ENCODE measurements around the gene SCARB2. TPM values are rescaled to one million over a fixed set of nuclear protein-coding genes. Genes with fewer than 3 reads are reported as not detected.
"Not testable (repeated sequence)": the region's sequence is repeated elsewhere in the genome, so short reads cannot be mapped to it uniquely, and the experiment has no call there.

Gene SCARB2, protein sequence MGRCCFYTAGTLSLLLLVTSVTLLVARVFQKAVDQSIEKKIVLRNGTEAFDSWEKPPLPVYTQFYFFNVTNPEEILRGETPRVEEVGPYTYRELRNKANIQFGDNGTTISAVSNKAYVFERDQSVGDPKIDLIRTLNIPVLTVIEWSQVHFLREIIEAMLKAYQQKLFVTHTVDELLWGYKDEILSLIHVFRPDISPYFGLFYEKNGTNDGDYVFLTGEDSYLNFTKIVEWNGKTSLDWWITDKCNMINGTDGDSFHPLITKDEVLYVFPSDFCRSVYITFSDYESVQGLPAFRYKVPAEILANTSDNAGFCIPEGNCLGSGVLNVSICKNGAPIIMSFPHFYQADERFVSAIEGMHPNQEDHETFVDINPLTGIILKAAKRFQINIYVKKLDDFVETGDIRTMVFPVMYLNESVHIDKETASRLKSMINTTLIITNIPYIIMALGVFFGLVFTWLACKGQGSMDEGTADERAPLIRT
- polyA plus RNA-seq (ENCODE audit: low read depth in 6 of 6): 10 to 100 TPM in 5 of 6 donors, 1 to 10 TPM in 1; 8.7 to 17.2 (median 15.6) TPM

DNA sequence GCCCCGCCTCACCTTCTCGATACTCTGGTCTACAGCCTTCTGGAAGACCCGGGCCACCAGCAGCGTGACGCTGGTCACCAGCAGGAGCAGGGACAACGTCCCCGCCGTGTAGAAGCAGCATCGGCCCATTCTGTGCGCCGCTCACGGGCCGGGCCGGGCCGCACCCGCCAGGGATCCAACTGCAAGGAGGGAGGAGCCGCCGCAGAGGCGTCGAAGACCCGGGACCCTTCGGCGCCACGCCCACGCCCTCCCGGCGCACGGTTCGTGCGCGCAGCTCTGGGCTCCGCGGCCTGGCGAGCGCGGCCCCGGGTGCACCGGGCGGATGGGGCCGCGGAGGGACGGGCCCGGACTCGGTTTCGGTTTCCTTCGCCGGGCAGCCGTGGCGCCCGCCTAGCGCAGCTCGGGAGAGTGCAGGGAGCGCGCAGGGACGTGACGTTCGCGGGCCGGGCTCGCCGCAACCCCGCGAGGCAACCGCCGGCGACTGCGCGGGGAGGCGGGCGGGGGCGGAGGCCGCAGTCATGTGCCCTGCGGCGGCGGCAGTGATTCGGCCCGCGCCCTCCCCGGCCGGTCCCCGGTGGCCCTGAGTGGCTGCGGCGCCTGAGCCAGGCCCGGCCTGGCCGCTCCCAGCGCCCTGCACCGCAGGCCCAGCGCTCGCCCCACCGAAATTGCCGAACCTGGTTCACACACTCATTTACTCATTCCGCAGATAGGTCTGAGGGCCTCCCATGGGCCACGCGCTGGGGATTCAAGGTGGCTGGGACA lies at the start of gene SCARB2:
TSS of gene SCARB2 (minus strand) at position 410 of the 762 bp plus-strand sequence. CDS start at position 129, 281 bp downstream.
- Mint-ChIP-seq H3K4me3 (peak within 1 kb of the TSS; percentile 86 to 98 (median 92)), H3K27me3 (no peaks in the 10 kb centered on the region), H3K4me1 (peaks cover 42 to 61% (median 49%) of the 10 kb centered on the region in 3 donors), H3K9me3 (peaks cover 0 to 4% (median 0%) of the 10 kb centered on the region in 7 donors), H3K36me3 (no peaks in the 10 kb centered on the region), H3K27ac (peak within 1 kb of the TSS; percentile 95 to 99 (median 98))
- DNase-seq (peak; percentile 87), ATAC-seq (ENCODE audit: low read depth in 2 of 2) (peak; percentile 68 to 70)

DNA sequence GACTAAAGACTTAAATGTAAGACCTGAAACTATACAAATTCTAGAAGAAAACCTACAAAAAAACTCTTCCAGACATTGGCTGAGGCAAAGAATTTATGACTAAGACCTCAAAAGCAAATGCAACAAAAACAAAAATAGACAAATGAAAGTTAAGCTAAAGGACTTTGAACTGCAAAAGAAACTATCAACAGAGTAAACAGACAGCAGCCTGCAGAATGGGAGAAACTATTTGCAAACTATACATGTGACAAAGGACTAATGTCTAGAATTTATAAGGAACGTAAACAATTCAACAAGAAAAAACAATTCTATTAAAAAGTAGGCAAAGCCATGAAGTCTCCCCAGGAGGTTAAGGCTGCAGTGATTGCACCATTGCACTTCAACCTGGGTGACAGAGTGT lies 46.9 kb upstream of the SCARB2 start:
- Mint-ChIP-seq H3K4me3 (no peak overlapping the region), H3K27me3 (peaks cover 12 to 34% (median 16%) of the 10 kb centered on the region in 3 donors), H3K27ac (no peak overlapping the region), H3K4me1 (no peaks in the 10 kb centered on the region), H3K9me3 (peaks cover 0 to 6% (median 0%) of the 10 kb centered on the region in 7 donors), H3K36me3 (no peaks in the 10 kb centered on the region)
- DNase-seq (no peak), ATAC-seq (ENCODE audit: low read depth in 2 of 2) (no peak)

DNA sequence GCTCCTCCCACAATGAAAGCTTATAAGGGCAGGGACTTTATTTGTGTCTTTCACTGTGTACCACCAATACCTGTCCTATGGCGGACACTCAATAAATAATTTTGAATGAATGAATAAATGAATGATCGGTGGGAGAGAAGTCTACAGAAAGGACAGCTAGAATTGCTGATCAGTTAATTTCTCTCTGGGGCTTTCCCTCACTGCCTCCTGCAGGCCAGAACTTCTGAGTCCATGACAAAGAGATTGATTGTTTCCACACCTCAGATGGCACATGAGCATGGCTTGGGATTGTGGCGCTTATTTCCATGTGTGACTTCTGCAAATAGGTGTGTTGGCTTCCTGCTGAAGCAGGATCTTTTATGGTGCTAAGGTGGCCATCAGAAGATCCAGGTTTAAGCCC lies 44.2 kb upstream of the SCARB2 start:
- Mint-ChIP-seq H3K27ac (no peak overlapping the region), H3K27me3 (peaks cover 28 to 59% (median 40%) of the 10 kb centered on the region in 3 donors)
- DNase-seq: no peak

DNA sequence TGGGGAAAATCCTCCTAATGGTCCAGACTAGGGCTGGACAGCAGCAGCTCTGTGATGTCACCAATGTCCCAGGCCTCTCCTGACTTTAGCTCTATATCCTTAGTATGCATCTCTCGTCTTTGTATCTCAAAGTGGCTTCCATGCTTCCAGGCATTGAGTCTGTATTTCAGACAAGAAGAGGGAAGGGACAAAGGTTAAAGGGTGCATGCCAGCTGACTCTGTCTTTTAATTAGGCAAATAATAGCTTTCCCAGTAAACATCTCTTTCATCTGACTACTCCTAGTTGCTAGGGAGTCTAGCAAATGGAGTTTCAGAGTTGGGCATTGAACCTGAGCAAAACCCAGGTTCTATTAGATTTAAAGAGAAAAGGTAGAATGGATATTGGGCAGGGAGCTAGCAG lies 43.3 kb upstream of the SCARB2 start:
- Mint-ChIP-seq H3K27ac (no peak overlapping the region), H3K4me1 (peaks cover 0 to under 1% (median 0%) of the 10 kb centered on the region in 3 donors), H3K9me3 (peaks cover 0 to 6% (median 0%) of the 10 kb centered on the region in 7 donors), H3K27me3 (peaks cover 32 to 68% (median 49%) of the 10 kb centered on the region in 3 donors), H3K4me3 (no peak overlapping the region), H3K36me3 (no peaks in the 10 kb centered on the region)
- DNase-seq: no peak
- no peak for ATAC-seq (ENCODE audit: low read depth in 2 of 2)

More for the DNA sequence above, 44.2 kb upstream of the SCARB2 start:
- no peaks in the 10 kb centered on the region for H3K4me1 Mint-ChIP-seq
- H3K9me3 Mint-ChIP-seq: peaks cover 0 to 6% (median 0%) of the 10 kb centered on the region in 7 donors
- H3K4me3 Mint-ChIP-seq: no peak overlapping the region
- H3K36me3 Mint-ChIP-seq: no peaks in the 10 kb centered on the region
- no peak for ATAC-seq (ENCODE audit: low read depth in 2 of 2)

DNA sequence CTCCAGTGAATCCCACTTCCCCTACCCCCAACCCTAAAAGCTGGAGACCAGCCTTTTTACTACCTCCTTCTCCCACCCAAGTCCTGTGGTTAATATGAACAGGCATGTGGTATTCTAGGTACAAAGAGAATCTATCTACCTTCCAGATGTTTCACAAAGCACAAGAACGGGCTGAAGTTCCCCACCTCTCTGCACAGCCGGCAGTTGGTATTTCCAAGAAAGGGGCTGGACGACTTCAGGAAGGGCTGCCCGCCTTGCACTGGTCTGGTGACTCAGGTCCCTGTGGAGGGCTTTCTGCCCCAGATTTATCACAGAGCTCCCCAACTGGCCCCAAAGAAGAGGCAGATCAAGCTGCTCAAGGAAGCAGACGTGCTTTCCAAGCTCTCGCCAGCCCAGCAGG lies 42.4 kb upstream of the SCARB2 start:
- Mint-ChIP-seq H3K4me3 (no peak overlapping the region), H3K27me3 (peaks cover 35 to 76% (median 58%) of the 10 kb centered on the region in 3 donors)
- ATAC-seq (ENCODE audit: low read depth in 2 of 2): no peak

DNA sequence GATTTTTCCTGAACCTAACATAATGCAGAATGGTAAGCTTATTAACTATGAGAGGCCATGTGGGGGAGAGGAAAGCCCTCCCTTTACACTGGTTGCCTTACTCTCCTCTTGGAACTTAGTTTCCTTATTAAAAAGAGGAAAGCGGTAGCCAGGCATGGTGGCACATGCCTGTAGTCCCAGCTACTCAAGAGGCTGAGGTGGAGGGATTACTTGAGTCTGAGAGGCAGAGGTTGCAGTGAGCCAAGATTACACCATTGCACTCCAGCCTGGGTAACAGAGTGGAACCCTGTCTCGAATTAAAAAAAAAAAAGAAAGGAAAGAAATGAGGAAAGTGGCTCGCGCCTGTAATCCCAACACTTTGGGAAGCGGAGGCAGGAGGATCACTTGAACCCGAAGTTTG lies 39.9 kb upstream of the SCARB2 start:
- DNase-seq (no peak), ATAC-seq (ENCODE audit: low read depth in 2 of 2) (no peak)
- no peaks in the 10 kb centered on the region for H3K36me3 Mint-ChIP-seq
- H3K4me1 Mint-ChIP-seq: peaks cover 6 to 9% (median 9%) of the 10 kb centered on the region in 3 donors
- no peak overlapping the region for H3K4me3 Mint-ChIP-seq
- H3K9me3 Mint-ChIP-seq: peaks cover 0 to 2% (median 0%) of the 10 kb centered on the region in 7 donors
- H3K27ac Mint-ChIP-seq: no peak overlapping the region
- H3K27me3 Mint-ChIP-seq: peaks cover 53 to 90% (median 83%) of the 10 kb centered on the region in 3 donors

More for the DNA sequence above, 42.4 kb upstream of the SCARB2 start:
- no peak for DNase-seq
- Mint-ChIP-seq H3K36me3 (no peaks in the 10 kb centered on the region), H3K4me1 (peaks cover 5 to 7% (median 6%) of the 10 kb centered on the region in 3 donors), H3K9me3 (peaks cover 0 to 6% (median 0%) of the 10 kb centered on the region in 7 donors), H3K27ac (no peak overlapping the region)

DNA sequence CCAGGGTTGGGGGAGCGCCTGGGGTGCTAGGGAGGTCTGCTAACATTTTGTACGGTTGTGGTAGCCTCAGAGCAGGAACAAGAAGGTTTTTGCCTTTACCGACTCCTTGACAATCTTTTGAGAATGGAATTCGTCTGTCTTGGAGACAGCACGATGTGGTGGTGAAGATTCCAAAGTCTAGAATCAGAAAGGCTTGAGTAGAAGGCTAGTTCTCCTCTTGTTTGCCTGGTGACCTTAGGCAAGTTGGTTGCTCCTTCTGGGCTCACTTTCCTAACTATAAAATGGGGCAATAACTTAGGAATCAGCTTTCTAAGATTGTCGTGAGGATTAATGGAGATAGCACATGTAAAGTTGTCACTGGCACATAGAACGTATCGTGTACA lies 38.6 kb upstream of the SCARB2 start:
- DNase-seq (no peak), ATAC-seq (ENCODE audit: low read depth in 2 of 2) (no peak)
- Mint-ChIP-seq H3K4me1 (peaks cover 6 to 9% (median 9%) of the 10 kb centered on the region in 3 donors), H3K9me3 (peaks cover 0 to 2% (median 0%) of the 10 kb centered on the region in 7 donors), H3K27ac (peak overlapping the region in 1 of 6 donors; percentile 66), H3K27me3 (peaks cover 52 to 80% (median 78%) of the 10 kb centered on the region in 3 donors), H3K36me3 (no peaks in the 10 kb centered on the region), H3K4me3 (peak overlapping the region in 5 of 8 donors; percentile 9 to 76 (median 67))

DNA sequence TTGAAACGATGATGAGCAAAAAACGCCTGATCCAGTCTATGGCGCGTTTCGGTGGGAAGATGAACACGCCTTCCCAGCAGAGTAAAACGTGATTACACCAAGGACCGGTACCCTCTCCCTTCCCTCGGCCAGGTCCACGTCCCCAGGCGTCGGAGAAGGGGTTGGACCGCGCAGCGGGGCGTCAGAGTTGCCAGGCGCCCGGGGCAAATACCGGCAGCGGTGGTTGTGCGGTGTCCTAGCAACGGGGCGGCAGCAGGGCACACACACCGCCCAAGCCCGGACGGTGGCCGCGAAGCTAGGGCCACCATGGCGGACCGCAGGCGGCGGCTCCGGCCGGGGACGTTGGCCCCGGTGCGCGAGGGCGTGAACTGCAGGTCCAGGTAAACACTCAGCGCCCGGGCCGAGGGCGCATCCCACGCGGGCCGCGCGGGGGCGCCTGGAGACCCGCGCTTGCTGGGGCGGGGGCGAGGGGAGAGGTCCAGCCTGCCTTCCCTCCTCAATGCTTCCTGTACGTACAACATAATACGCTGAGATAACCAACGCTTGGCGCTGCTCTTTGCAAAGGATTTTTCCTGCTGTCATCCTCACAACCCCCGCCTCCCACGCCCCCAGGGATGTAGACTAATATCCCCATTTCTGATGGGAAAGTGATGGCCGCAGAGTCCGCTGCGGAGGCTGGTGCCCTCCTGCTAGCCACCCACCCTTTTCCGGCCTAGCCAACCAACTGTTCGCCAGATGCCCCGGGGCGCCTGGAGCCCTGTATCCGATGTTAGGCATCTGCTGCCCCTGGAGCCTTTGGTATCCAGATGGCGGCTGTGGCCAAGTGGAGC lies 38.0 kb upstream of the SCARB2 start, which contains the start of gene FAM47E:
TSS of gene FAM47E (plus strand) at position 281 of the 830 bp plus-strand sequence. CDS start at position 307, 26 bp downstream.
- Mint-ChIP-seq H3K4me1 (peaks cover 6 to 9% (median 9%) of the 10 kb centered on the region in 3 donors), H3K27me3 (peaks cover 52 to 85% (median 72%) of the 10 kb centered on the region in 3 donors), H3K27ac (peak within 1 kb of the TSS in 4 of 6 donors; percentile 17 to 83 (median 70)), H3K36me3 (no peaks in the 10 kb centered on the region), H3K9me3 (peaks cover 0 to 2% (median 0%) of the 10 kb centered on the region in 7 donors), H3K4me3 (peak within 1 kb of the TSS; percentile 52 to 90 (median 86))
- DNase-seq (peak; percentile 29), ATAC-seq (ENCODE audit: low read depth in 2 of 2) (peak; percentile 91 to 93)

DNA sequence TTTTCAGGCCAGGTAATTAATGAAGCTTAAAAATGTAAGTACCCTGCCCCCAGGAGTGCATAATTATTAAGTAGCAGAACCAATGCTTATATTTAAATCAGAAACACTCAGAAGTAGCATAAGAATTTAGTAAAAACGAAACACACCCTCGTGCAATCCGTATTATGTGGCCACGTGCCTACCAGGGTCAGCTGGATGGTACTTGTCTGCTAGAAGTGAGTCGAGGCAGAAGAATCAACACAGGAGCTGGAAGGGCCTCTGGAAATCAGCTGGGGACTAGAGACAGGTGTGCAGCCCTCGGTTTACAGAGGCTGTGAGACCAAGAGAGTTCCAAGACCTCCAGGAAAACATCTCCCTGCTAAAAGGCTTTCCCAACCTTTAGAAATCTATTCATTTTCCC lies 37.3 kb upstream of the SCARB2 start:
- peaks cover 56 to 84% (median 66%) of the 10 kb centered on the region in 3 donors for H3K27me3 Mint-ChIP-seq
- peaks cover 6 to 9% (median 9%) of the 10 kb centered on the region in 3 donors for H3K4me1 Mint-ChIP-seq
- H3K27ac Mint-ChIP-seq: peak overlapping the region in 4 of 6 donors; percentile 17 to 83 (median 50)
- H3K4me3 Mint-ChIP-seq: peak overlapping the region in 7 of 8 donors; percentile 52 to 90 (median 84)
- peak in 1 of 2 donors; percentile 17 for ATAC-seq (ENCODE audit: low read depth in 2 of 2)
- no peaks in the 10 kb centered on the region for H3K36me3 Mint-ChIP-seq
- H3K9me3 Mint-ChIP-seq: peaks cover 0 to 2% (median 0%) of the 10 kb centered on the region in 7 donors
- no peak for DNase-seq

DNA sequence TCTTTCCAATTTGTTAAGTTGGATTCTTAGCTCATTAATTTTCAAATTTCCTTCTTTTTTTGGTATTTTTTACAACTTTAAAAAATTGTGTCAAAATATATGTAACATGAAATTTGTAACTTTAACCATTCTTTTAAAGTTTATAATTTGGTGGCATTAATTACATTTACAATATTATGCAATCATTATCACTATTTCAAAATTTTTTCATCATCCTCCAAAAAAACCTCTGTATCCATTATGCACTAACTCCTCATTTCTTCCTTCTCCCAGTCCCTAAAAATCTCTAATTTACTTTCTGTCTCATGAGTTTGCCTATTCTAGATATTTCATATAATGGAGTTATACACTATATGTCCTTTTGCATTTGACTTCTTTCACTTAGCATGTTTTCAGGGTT lies 33.2 kb upstream of the SCARB2 start:
- no peak overlapping the region for H3K4me3 Mint-ChIP-seq
- DNase-seq (no peak), ATAC-seq (ENCODE audit: low read depth in 2 of 2) (no peak)
- peaks cover 34 to 61% (median 34%) of the 10 kb centered on the region in 3 donors for H3K27me3 Mint-ChIP-seq
- H3K4me1 Mint-ChIP-seq: peaks cover 6 to 9% (median 8%) of the 10 kb centered on the region in 3 donors
- no peaks in the 10 kb centered on the region for H3K36me3 Mint-ChIP-seq
- H3K27ac Mint-ChIP-seq: peak overlapping the region in 1 of 6 donors; percentile 21
- peaks cover 0 to 15% (median 3%) of the 10 kb centered on the region in 7 donors for H3K9me3 Mint-ChIP-seq

DNA sequence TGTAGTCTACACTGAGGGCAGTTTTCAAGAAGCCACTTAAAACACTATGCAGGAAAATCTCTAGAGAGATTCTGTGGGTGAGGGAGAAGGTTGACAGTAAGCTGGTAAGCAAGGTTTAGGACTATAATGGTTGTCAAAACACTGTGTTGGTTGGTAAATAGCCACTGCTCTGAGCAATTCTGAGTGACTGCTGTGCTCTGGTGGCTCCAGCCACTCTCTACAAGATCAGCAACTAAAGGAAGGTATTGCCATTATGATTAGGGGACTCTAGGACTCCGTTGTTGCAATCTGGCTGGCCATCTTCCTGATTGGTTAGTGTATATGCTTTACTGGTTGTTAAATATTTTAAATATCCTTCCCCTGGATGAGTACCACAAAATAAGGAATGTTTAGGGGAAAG lies 32.4 kb upstream of the SCARB2 start:
- no peak overlapping the region for H3K27ac Mint-ChIP-seq
- H3K4me3 Mint-ChIP-seq: no peak overlapping the region
- peaks cover under 1 to 22% (median 4%) of the 10 kb centered on the region in 7 donors for H3K9me3 Mint-ChIP-seq
- H3K4me1 Mint-ChIP-seq: peaks cover 2 to 3% (median 2%) of the 10 kb centered on the region in 3 donors
- ATAC-seq (ENCODE audit: low read depth in 2 of 2): no peak
- H3K27me3 Mint-ChIP-seq: peaks cover 26 to 57% (median 30%) of the 10 kb centered on the region in 3 donors
- DNase-seq: no peak
- H3K36me3 Mint-ChIP-seq: peaks cover 0 to 2% of the 10 kb centered on the region in 2 donors

DNA sequence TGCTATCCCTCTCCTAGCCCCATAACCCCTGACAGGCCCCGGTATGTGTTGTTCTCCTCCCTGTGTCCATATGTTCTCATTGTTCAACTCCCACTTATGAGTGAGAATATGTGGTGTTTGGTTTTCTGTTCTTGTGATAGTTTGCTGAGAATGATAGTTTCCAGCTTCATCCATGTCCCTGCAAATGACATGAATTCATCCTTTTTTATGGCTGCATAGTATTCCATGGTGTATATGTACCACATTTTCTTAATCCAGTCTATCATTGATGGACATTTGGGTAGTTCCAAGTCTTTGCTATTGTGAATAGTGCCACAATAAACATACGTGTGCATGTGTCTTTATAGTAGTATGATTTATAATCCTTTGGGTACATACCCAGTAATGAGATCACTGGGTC lies 30.3 kb upstream of the SCARB2 start:
- not testable (repeated sequence) for DNase-seq; H3K27ac Mint-ChIP-seq; H3K4me3 Mint-ChIP-seq; ATAC-seq (ENCODE audit: low read depth in 2 of 2); H3K4me1 Mint-ChIP-seq
- H3K36me3 Mint-ChIP-seq: peaks cover 11 to 12% of the 10 kb centered on the region in 2 donors
- H3K27me3 Mint-ChIP-seq: peaks cover 7 to 43% (median 20%) of the 10 kb centered on the region in 3 donors
- peaks cover 5 to 36% (median 21%) of the 10 kb centered on the region in 7 donors for H3K9me3 Mint-ChIP-seq

Data from naive B cell (primary cell).